HG03025 (cell line): ENCODE results near the gene FADS3.

Source experiments
- ATAC-seq: cut with Tn5 transposase; IDR thresholded peaks from one replicate; pipeline ENCODE4 v1.9.1; 2021; ENCODE audit warnings: mild to moderate bottlenecking, moderate library complexity; ENCODE audit not compliant: unreplicated experiment, low FRiP score

FADS3 gene

DNA sequence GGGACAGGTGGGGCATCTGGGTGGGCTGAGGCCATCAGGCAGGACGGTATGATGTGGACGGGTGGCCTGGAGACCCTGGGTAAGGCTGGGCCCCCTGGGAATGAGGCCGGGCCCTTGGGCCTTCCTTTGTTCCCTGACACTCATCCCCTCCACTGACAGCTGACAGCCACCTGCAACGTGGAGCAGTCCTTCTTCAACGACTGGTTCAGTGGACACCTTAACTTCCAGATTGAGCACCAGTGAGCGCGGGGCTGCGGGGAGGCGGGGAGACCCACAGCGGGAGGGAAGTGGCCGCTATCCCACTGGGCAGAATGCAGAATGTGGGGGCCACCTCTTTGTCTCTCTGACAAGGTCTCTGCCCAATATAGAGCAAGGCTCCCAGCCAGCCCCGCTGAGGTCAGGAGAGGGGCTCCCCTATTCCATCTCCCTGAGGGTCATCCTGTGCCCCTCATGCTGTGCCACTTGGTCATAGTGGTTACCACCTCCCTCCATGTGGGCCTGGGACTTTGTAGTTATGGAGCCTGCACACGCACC lies 27.7 kb downstream of the FADS3 start:
- no peak for ATAC-seq

DNA sequence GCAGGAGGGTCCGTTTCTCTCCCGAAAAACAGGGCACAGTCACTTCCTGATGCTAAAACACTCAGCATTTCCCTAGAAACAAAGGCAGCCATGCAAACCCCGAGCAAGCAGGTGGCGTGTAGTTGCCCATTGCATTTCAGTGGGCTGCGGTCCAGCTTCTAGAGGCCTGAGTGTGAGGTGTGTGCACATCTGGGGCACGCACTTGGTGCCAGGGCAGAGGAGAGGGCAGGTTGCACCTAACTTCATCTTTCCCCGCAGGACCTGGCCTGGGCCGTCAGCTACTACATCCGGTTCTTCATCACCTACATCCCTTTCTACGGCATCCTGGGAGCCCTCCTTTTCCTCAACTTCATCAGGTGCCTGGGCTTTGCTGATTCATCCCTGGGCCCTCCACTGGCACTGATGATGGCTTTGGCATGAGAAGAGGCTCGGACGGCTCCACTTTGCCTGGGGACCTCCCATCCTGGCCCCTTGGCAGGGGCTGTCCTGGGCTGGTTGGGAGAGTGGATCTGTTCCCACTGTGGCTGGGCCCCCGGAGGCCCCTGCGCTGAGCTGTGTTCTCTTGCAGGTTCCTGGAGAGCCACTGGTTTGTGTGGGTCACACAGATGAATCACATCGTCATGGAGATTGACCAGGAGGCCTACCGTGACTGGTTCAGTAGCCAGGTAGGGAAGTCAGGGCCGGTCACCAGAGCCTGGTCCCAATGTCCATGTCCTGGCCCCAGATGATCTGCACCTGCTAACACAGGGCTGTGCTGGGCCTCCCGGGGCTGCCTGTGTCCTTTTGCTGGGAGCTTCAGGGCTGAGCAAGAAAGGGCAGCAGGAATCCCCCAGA lies 28.4 kb downstream of the FADS3 start:
- no peak for ATAC-seq

DNA sequence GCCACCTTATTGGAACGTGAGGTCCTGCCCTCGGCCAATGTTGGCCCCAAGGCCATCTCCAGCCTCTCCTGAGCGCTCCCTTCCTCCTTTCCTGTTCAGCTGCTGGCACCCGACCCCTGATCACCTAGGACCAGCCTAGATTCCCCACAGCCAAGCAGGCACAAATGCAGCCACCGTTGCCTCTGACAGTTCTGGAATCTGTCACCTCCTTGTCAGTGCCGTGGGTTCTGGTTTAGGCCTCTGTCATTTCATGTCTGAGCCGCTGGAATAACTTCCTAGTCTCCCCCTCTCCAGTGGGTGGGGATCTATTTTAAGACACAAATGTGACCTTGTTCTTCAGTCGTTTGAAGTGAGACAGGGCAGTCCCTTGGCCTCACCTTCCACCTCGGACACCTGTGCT lies 29.7 kb downstream of the FADS3 start:
- ATAC-seq, result no peak

DNA sequence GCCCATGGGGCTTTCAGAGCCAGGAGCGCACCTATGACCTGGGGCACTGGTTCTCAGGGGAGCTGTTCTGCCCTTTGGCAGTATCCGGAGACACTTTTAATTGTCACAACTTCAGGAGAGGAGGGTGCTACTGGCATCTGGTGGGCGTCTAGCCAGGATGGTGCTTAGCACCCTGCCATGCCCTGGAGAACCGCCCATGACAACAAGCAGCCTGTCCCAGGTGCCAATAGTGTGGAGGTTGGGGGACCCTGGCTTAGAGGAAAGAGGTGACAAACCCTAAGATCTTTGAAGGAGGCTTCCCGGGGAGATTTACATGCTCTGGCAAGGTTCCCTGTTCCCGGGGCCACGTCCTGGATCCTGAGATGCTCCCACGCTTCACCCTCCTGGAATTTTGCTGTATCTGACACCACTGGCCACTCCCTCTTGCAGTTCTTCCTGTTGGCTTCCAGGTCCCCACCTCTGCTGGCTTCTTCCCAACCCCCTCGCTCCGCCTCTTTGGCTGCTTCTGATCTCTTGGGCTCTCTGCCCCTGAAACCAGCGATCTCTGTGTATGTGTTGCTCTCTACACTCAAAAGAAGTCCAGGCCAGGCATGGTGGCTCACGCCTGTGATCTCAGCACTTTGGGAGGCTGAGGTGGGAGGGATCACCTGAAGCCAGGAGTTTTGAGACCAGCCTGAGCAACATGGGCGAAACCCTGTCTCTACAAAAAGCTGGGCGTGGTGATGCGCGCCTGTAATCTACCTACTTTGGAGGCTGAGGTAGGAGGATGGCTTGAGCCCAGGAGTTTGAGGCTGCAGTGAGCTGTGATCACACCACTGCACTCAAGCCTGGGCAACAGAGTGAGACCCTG lies 31.1 kb downstream of the FADS3 start:
- ATAC-seq, result no peak

DNA sequence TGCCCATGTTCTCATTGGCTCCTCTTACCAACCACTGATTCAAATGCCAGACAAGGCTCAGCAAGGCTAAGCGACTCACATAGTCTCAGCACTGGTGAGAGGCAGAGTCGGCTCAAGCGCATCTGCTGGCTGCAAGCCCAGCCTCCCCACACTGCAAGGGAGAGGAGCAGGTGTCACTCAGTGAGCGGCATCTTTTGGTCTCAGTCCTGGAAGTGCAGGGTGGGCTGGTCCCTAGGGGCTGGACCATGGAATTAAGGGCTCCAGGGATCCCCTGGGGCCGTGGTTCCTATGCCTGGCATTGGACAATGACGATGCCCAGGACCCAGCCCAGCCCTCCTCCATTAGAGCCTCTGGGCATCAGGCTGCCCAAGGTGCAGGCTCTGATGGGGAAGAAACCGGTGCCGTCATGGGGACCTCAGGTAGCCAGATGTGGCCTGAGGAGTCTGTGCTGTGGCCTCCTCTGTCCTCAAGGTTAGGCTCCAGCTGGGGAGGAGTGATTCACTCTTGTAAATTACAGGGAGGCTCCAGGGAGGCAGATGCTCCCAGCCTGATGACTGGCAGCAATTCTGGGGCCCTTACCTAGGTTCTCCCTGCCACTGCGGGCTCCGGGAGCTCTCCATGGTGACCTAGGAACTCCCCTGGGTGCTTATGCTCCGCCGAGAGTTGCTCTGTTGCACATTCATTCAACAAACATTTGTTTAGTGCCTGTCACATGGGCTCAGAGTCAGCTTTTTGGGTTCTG lies 35.2 kb downstream of the FADS3 start:
- no peak for ATAC-seq

DNA sequence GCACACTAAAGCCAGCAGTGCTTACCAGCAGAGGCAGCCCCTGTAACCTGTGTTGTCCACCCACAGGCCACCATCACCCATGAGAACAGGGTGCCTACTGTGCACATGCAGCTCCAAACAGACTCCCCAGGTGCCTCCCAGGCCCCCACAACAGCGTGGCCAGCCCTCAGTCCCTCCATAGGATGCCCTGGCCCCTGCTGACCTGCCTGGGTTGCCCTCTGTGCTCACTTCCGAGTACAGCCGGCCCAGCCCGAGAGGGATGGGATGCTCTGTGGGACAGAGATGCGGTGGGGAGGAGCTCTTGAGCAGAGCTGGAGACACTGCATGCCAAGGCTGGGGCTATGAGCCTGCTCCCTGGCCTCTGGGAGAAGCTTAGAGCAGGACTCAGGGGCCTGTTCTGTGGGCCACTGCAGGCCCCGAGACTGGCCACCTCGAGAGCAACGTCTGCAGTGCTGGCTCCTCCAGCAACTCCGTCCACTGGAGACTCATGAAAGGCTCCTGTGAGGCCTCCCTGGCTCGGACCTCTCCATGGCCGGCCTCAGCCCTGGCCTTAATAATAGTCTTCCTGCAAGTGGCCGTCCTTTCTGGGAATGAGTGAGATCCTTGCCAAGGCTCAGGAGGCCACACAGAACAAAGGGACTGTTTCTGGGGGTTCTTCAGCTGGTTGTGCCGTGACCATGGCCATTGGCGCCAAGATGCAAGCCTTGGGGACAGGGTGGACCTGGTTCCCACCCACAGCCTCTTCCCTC lies 36.2 kb downstream of the FADS3 start:
- no peak for ATAC-seq

DNA sequence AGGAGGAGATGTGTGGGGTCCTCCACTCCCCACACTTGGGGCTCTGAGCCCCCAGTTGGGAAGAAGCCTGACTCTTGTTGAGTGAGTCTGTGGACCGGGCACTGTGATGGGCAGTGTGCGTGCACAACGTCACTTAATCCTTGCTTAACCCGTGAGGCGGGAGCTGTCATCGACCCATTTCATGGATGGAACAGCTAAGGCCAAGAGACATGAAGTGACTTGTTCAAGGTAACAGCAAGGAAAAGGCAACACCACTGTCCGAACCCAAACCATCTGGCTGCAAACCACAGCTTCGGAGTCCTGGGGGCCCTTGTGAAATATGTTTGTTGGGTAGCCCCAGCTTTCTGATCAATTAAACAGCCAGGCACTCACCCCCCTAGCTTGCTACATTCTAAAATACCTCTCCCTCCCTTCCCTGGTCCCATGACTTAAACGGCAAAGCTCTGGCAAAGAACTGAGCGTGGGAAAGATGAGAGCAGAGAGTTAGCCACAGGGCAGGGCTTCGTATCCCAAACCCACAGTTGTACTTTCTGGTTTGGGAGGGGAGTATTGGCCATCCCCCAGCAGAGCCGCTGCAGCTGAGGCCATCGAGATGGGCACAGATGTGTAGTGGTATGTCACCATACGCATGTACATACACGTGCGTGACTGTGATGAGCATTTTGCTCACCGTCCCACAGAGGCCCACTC lies 37.0 kb downstream of the FADS3 start:
- ATAC-seq, result no peak

DNA sequence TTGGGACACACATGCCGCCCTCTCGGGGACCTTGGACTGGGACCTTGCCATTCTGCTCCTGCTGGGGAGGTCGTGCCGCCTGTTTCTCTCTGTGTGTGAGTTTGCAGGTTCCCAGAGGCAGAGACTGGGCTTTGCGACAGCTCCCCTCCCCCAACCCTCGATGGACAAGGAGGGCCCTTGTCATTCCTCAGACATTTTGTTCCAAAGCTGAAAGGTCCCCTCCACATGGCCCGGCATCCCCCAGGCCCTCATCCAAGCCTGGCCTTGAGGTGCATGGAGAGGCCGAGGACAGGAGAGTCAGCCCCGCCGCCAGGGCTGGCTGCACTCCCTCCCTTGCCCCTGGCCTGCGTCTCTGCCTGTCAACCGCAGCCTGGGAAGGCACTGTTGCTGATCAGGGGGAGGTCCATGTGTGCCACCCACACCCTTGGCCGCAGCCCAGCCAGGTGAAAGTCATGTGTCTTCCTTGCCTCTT lies 37.6 kb downstream of the FADS3 start:
- no peak for ATAC-seq

DNA sequence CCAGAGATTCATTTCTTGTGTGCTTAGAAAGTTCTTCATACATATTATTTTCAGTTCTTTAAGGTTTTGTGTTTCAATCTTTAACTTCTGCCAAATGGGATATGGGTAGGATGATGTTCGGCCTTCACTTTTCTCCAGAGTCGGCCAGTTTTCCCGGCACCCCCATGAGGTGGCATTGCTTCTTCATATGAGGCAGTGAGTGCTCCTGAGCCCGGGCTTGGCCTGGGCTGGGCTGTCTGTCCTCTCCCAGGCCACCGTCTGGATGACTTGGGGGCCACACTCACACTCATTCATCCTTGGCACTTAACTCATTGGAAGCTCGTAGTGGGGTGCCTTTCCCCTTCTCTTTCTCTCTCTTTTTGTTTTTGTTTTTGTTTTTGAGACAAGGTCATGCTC lies 39.4 kb downstream of the FADS3 start:
- ATAC-seq, result no peak

DNA sequence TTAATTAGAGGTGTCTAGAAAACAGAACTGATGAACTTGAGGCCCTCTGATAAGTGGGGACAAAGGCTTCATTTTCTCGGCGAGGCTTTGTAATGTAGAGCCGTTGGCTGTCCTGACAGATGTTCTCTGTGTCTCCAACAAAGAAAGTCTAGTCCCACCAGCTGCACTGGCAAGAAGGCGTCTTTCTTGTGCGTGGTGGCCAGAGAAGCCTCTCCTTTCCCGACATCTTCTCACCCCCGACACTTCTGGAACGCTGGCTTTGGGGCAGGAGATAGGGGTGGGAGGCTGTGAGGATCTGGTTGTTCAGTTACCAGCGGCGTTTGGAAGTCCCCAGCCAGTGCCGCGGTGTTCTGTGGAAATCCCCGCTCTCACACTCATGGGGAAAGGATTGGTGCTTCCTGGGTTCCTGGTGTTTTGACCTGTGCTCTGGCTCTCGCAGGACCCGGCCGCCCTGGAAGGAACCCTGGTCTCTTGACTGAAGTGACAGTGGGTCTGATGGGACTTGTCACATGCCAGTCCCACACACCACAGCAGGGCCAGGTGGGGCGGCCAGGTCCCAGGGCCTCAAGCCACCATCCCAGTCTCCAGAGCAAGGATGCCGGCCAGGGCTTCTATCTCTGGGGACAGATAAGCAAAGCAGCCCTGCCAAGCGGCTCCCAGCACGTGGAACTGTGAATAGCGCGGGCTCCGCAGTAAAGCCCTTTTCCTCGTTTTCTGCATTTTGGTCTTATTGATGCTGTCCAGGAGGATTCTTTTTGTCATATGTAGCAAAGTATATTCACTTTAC lies 40.0 kb downstream of the FADS3 start:
- ATAC-seq, result no peak

DNA sequence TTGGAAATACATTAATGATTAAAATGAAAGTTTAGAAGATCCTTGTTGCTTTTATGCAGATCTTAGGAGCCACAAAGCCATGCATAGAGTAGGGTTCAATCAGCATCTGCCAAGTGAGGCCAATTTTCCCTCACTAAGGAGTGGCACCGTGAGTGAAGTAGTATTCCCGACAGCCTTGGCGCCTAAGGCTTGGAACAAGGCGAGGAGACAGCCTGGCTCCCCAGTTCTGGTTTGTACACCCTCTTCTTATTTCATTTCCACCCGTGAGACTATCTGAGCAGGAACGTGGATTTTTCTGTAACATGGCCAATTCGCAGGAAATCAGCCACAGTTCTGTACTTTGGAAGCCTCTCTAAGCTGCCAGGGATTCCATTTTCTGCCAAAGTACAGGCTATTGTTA lies 40.7 kb downstream of the FADS3 start:
- no peak for ATAC-seq

DNA sequence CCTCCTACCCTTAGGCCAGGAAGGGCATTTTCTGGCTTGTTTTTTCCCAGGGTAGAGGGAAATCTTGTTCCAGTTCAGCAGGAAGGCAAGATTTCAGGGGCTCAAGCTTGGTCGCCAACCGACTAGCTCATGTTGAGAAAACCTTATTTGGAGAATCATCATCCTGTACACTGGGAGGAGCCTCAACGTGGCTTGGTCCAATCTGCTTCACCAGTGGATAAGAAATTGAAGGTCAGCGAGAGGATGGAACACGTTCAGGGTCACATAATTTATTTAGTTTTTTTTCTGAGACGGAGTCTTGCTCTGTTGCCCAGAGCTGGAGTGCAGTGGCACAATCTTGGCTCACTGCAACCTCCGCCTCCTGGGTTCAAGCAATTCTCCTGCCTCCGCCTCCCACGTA lies 42.7 kb downstream of the FADS3 start:
- no peak for ATAC-seq

DNA sequence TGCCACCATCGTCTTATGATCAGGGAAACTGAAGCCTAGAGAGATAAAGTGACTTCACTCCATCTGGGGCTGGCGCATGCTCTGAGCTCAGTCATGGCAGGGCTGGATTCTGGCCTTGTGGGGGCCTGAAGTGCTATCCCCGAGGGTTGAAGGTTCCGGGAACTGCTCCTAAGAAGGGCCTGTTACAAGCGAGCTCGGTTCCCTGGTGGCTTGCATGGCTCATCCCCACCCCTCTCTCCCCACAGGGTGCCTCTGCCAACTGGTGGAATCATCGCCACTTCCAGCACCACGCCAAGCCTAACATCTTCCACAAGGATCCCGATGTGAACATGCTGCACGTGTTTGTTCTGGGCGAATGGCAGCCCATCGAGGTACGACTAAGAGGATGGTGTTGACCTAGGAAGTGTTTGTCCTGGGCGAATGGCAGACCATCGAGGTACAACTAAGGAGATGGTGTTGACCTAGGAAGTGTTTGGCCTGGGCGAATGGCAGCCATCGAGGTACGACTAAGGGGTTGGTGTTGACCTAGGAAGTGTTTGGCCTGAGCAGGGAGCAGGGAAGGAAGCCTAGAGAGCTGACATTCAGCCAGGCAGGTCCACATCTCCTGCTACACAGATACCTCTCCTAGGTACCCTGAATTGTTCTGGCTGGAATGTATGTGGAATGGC lies 43.3 kb downstream of the FADS3 start:
- ATAC-seq, result no peak

DNA sequence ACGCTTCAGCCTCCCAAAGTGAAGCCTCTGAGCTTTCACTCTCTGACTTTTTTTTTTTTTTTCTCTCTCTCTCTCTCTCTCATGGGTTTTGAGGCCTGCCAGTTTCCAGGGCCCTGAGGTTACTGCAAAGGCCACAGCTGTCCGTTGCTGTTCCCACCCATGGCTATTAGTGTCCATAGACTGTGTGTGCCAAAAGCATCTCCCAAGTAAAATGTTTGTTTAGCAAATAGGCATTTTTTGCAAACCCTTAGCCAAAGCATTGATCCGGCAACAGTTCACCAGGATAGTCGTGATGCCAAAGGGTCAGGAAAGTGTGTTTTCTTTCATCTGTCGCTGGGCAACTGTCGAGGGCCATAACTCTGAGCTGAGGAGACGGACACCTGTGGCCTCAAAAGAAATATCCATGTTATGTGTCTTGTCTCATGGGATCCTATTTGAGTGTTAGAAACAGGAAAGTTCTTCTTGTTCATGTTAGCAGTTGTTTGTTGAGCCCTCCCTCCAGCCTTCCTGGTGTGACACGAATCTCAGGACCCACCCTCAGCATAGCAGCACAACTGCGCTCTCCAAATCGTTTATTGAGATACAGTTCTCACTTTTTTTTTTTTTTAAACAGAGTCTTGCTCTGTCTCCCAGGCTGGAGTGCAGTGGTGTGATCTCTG lies 44.9 kb downstream of the FADS3 start:
- ATAC-seq, result no peak

DNA sequence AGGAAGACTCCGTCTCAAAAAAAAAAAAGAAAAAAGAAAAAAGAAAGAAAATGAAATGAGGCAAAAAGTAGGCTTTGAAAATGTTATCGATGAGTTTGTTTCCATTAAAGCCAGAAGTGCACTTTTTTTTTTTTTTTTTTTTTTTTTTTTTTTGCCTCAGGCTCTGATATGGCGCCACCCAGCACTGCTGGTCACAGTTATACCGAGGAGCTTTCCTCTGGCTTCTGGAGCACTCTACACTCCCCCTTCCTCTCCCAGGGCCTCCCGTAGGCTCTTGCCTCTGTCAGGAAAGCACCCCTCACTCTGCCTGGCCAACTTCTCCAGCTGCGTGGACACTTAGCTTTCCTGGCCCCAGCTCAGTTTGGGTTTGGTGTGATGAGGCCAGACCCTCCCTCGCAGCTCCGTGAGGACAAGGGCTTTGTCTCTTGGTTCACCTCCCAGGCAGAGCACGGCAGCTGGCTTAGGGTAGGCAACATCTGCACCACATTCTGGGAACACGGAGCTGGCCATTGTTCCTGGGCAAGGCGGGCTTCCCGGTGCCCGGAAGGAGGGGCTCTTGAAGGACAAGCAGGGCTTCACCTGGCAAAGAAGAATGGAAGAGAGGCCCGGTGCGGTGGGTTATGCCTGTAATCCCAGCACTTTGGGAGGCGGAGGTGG lies 46.3 kb downstream of the FADS3 start:
- ATAC-seq, result no peak

DNA sequence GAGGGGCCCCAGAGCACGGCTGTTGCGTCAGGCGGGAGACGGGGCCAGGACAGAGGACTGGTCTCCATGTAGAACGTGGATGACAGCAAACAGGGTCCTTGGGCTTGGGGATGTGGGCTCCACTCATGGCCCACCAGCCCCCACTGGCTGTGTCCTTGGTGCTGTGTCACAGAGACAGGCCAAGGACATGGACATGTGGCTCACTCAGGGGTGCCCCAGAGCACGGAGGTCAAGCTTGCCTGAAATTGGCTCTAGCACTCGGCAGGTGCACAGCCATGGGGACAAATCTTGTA lies 48.9 kb downstream of the FADS3 start:
- no peak for ATAC-seq
